ENCODE results near the gene SLC4A1. TPM values are rescaled to one million over a fixed set of nuclear protein-coding genes. Genes with fewer than 3 reads are reported as not detected.

Gene SLC4A1
- total RNA-seq, 1 donor from 2014 or later = not detected

GRCh38 chr17:44272321-44272951 lies 4.5 kb upstream of the SLC4A1 start:
- H3K9me3 Mint-ChIP-seq (ENCODE audit: unreplicated experiment) = no peaks in the 10 kb centered on the region
- H3K27ac Mint-ChIP-seq (ENCODE audit: unreplicated experiment) = no peak overlapping the region
- DNase-seq (ENCODE audit: low spot score) = no peak
- peaks cover 5% of the 10 kb centered on the region for H3K27me3 Mint-ChIP-seq (ENCODE audit: unreplicated experiment)
- H3K4me3 Mint-ChIP-seq (ENCODE audit: unreplicated experiment) = no peak overlapping the region
- H3K4me1 Mint-ChIP-seq (ENCODE audit: unreplicated experiment) = peaks cover 4% of the 10 kb centered on the region
- H3K36me3 Mint-ChIP-seq (ENCODE audit: low read depth, unreplicated experiment) = no peaks in the 10 kb centered on the region
- TF ChIP-seq, protein P1, sequence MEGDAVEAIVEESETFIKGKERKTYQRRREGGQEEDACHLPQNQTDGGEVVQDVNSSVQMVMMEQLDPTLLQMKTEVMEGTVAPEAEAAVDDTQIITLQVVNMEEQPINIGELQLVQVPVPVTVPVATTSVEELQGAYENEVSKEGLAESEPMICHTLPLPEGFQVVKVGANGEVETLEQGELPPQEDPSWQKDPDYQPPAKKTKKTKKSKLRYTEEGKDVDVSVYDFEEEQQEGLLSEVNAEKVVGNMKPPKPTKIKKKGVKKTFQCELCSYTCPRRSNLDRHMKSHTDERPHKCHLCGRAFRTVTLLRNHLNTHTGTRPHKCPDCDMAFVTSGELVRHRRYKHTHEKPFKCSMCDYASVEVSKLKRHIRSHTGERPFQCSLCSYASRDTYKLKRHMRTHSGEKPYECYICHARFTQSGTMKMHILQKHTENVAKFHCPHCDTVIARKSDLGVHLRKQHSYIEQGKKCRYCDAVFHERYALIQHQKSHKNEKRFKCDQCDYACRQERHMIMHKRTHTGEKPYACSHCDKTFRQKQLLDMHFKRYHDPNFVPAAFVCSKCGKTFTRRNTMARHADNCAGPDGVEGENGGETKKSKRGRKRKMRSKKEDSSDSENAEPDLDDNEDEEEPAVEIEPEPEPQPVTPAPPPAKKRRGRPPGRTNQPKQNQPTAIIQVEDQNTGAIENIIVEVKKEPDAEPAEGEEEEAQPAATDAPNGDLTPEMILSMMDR (IDR thresholded peaks at IDR 0.05; ENCODE audit: unreplicated experiment) = no peak

- no peaks in the 10 kb centered on the region for H3K36me3 Mint-ChIP-seq (ENCODE audit: low read depth, unreplicated experiment)
- H3K4me3 Mint-ChIP-seq (ENCODE audit: unreplicated experiment) = no peak overlapping the region
- H3K27ac Mint-ChIP-seq (ENCODE audit: unreplicated experiment) = no peak overlapping the region
- H3K9me3 Mint-ChIP-seq (ENCODE audit: unreplicated experiment) = no peaks in the 10 kb centered on the region
- H3K27me3 Mint-ChIP-seq (ENCODE audit: unreplicated experiment) = peaks cover 5% of the 10 kb centered on the region
- TF ChIP-seq, protein P1 (IDR thresholded peaks at IDR 0.05; ENCODE audit: unreplicated experiment) = no peak
- DNase-seq (ENCODE audit: low spot score) = no peak
- H3K4me1 Mint-ChIP-seq (ENCODE audit: unreplicated experiment) = peaks cover 4% of the 10 kb centered on the region
Observed at GRCh38 chr17:44269535-44270240, 1.8 kb upstream of the SLC4A1 start.

DNA sequence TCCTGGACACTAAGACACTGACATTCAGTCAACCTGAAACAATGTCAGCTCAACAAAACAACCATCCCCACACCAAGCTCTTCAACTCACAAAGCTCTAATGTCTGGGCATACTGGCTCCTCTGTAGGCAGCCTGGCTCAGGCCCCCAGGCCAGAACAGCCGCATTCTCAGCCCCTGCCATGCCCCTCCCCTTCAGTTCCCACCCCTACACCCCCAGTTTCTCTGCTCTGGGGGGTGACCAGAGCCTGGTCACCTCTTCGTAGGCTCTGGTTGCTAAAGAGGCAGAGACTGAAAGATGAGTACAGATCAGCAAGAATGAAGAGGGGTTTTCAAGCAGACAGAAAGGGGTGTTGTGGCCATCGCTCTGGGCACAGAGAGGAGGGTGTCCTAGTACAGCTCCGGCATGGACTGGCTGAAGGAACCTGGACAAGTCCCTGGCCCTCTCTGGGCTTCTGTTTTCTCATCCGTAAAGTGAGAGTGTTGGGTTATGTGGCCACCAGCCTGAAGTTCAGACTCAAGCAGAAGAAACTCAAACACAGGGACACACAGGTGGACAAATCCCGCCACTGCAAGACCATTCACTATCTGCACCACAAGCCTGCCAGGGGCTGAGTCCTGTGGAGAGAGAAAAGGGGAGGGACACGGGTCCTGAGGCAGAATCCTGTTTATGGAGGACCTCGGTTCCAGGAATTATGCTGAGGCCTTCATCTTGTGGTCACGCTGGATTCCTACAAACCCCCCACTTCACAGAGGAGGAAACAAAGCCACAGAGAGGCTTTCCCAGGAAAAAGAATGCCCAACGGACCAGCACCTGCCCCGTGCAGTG lies 987 bp upstream of the SLC4A1 start:
- Mint-ChIP-seq H3K9me3 (ENCODE audit: unreplicated experiment) (no peaks in the 10 kb centered on the region), H3K27me3 (ENCODE audit: unreplicated experiment) (peaks cover 5% of the 10 kb centered on the region), H3K27ac (ENCODE audit: unreplicated experiment) (no peak overlapping the region), H3K4me3 (ENCODE audit: unreplicated experiment) (no peak overlapping the region), H3K4me1 (ENCODE audit: unreplicated experiment) (peaks cover 4% of the 10 kb centered on the region), H3K36me3 (ENCODE audit: low read depth, unreplicated experiment) (no peaks in the 10 kb centered on the region)
- TF ChIP-seq, protein P1 (IDR thresholded peaks at IDR 0.05; ENCODE audit: unreplicated experiment) = no peak
- no peak for DNase-seq (ENCODE audit: low spot score)

- no peaks in the 10 kb centered on the region for H3K9me3 Mint-ChIP-seq (ENCODE audit: unreplicated experiment)
Observed at GRCh38 chr17:44267165-44267455, 825 bp downstream of the SLC4A1 start.

More at GRCh38 chr17:44267165-44267455, 825 bp downstream of the SLC4A1 start:
- Mint-ChIP-seq H3K4me3 (ENCODE audit: unreplicated experiment) (no peak overlapping the region), H3K27me3 (ENCODE audit: unreplicated experiment) (peaks cover 5% of the 10 kb centered on the region), H3K4me1 (ENCODE audit: unreplicated experiment) (peaks cover 4% of the 10 kb centered on the region), H3K27ac (ENCODE audit: unreplicated experiment) (no peak overlapping the region), H3K36me3 (ENCODE audit: low read depth, unreplicated experiment) (no peaks in the 10 kb centered on the region)
- no peak for DNase-seq (ENCODE audit: low spot score)
- TF ChIP-seq, protein P1 (IDR thresholded peaks at IDR 0.05; ENCODE audit: unreplicated experiment) = no peak

All from endothelial cell (in vitro differentiated cells).